SK-N-SH (cell line): ENCODE data around the gene SPINK6. TPM values are rescaled to one million over a fixed set of nuclear protein-coding genes. Genes with fewer than 3 reads are reported as not detected.

Experiments
- CTCF ChIA-PET: fragments of 300-600, 350-600 bp; formaldehyde crosslinking; extraction: SDS; loops from one replicate; lab custom pipeline; 2021; lab: Yijun Ruan, JAX
- POLR2A ChIA-PET: fragments of 350-600 bp; sonication (Branson Sonifier 250); formaldehyde crosslinking; extraction: SDS; loops from one replicate; lab custom pipeline; 2020; ENCODE audit warnings: antibody characterized with exemption, inconsistent platforms; lab: Yijun Ruan, JAX
- DNase-seq: peaks from one replicate; pipeline ENCODE4 v3.0.0; 2012
- H2AFZ ChIP-seq: fragments of 200-600 bp; sonication (generic); 2 replicates; pipeline ENCODE4 v1.8.1; 2016; ENCODE audit warnings: antibody characterized with exemption, mild to moderate bottlenecking, low read depth
- H3F3A ChIP-seq: fragments of 200-600 bp; sonication (generic); replicated peaks from 2 replicates; pipeline ENCODE3; 2016; ENCODE audit warnings: antibody characterized with exemption, mild to moderate bottlenecking; ENCODE audit not compliant: insufficient read depth
- H3K27ac ChIP-seq, 2 experiments: fragments of 200-500 bp in 1 of 2; fragments of 200-600 bp in 1 of 2; sonication (Bioruptor generic) in 1 of 2; sonication (generic), shearing (Covaris generic) in 1 of 2; 2 replicates each; pipeline versions ENCODE4 v1.5.1 to v1.6.1; 2014 to 2016; ENCODE audit warnings: low read depth in 2 of 2, inconsistent platforms in 1 of 2, low read length in 1 of 2, mild to moderate bottlenecking in 1 of 2, mixed read lengths in 1 of 2
- H3K27me3 ChIP-seq: fragments of 200-600 bp; sonication (generic), shearing (Covaris generic); 2 replicates; pipeline ENCODE4 v1.6.1; 2016; ENCODE audit warnings: mixed run types; ENCODE audit not compliant: insufficient read depth
- H3K36me3 ChIP-seq, 2 experiments: fragments of 200-500 bp in 1 of 2; fragments of 200-600 bp in 1 of 2; sonication (Bioruptor generic) in 1 of 2; sonication (generic) in 1 of 2; replicated peaks in 1 of 2; 2 replicates each; pipeline versions ENCODE3 to v1.5.1; 2014 to 2016; ENCODE audit warnings: low read length in 1 of 2, mild to moderate bottlenecking in 1 of 2; ENCODE audit not compliant: insufficient read depth in 2 of 2, control insufficient read depth in 1 of 2
- H3K4me1 ChIP-seq, 2 experiments: fragments of 200-500 bp in 1 of 2; fragments of 200-600 bp in 1 of 2; sonication (Bioruptor generic) in 1 of 2; sonication (generic), shearing (Covaris generic) in 1 of 2; 2 replicates each; pipeline versions ENCODE4 v1.5.1 to v1.6.1; 2014 to 2016; ENCODE audit warnings: low read depth in 1 of 2, low read length in 1 of 2, mixed run types in 1 of 2; ENCODE audit not compliant: insufficient read depth in 2 of 2, control insufficient read depth in 1 of 2
- H3K4me2 ChIP-seq: fragments of 200-600 bp; sonication (generic), shearing (Covaris generic); 2 replicates; pipeline ENCODE4 v1.6.1; 2017; ENCODE audit warnings: mixed run types
- H3K4me3 ChIP-seq, 2 experiments: fragments of 200-500 bp in 1 of 2; fragments of 200-600 bp in 1 of 2; sonication (Bioruptor generic) in 1 of 2; sonication (generic), shearing (Covaris generic) in 1 of 2; 2 replicates each; pipeline versions ENCODE4 v1.5.1 to v1.8.1; 2014 to 2016; ENCODE audit warnings: low read depth in 2 of 2, inconsistent platforms in 1 of 2, low read length in 1 of 2, mild to moderate bottlenecking in 1 of 2, mixed read lengths in 1 of 2, moderate library complexity in 1 of 2
- H3K79me2 ChIP-seq: fragments of 200-600 bp; sonication (generic); 2 replicates; pipeline ENCODE4 v1.8.1; 2017; ENCODE audit warnings: mild to moderate bottlenecking; ENCODE audit not compliant: insufficient read depth
- H3K9ac ChIP-seq: fragments of 200-600 bp; sonication (generic); 2 replicates; pipeline ENCODE4 v1.6.1; 2017; ENCODE audit warnings: mixed run types
- H3K9me2 ChIP-seq: fragments of 200-600 bp; sonication (generic); 2 replicates; pipeline ENCODE4 v1.6.1; 2017; ENCODE audit warnings: mixed run types
- H3K9me3 ChIP-seq: fragments of 200-600 bp; sonication (generic); 2 replicates; pipeline ENCODE4 v1.6.1; 2017; ENCODE audit warnings: mixed run types, mild to moderate bottlenecking, moderate library complexity
- H4K20me1 ChIP-seq: fragments of 200-600 bp; sonication (generic); 2 replicates; pipeline ENCODE4 v1.6.1; 2017; ENCODE audit warnings: mild to moderate bottlenecking, mixed run types; ENCODE audit not compliant: insufficient read depth
- CHD2 ChIP-seq: fragments of 150-350 bp; IDR thresholded peaks from 2 replicates; pipeline ENCODE4 v1.6.1; 2018; ENCODE audit warnings: low read length; ENCODE audit not compliant: partially characterized antibody
- ELF1 ChIP-seq: IDR thresholded peaks from 2 replicates; pipeline ENCODE4 v1.4.0; 2012
- EP300 ChIP-seq, 2 experiments: IDR thresholded peaks; 2 replicates each; pipeline versions ENCODE4 v1.4.0 to v1.6.1; 2012; ENCODE audit warnings: borderline replicate concordance in 1 of 2, low read depth in 1 of 2, low read length in 1 of 2
- EZH2phosphoT487 ChIP-seq: fragments of 200-600 bp; sonication (generic); IDR thresholded peaks from 2 replicates; pipeline ENCODE4 v1.6.1; 2017; ENCODE audit warnings: low read depth, mixed run types, mild to moderate bottlenecking, antibody characterized with exemption, moderate library complexity, borderline replicate concordance
- FOSL2 ChIP-seq: IDR thresholded peaks from 2 replicates; pipeline ENCODE4 v1.4.0; 2012; ENCODE audit warnings: low read depth, mild to moderate bottlenecking, moderate library complexity, borderline replicate concordance
- FOXJ3 ChIP-seq: sonication (generic); formaldehyde crosslinking; IDR thresholded peaks from 2 replicates; pipeline ENCODE4 v1.5.1; 2020; ENCODE audit warnings: mild to moderate bottlenecking, missing genetic modification reagents
- FOXM1 ChIP-seq: IDR thresholded peaks from 2 replicates; pipeline ENCODE4 v1.4.0; 2012; ENCODE audit warnings: low read depth, mild to moderate bottlenecking
- GABPA ChIP-seq: IDR thresholded peaks from 2 replicates; pipeline ENCODE4 v1.4.0; 2012; ENCODE audit warnings: low read depth, mild to moderate bottlenecking
- GATA2 ChIP-seq: sonication (generic); formaldehyde crosslinking; IDR thresholded peaks from 2 replicates; pipeline ENCODE4 v1.5.0; 2020; ENCODE audit warnings: mild to moderate bottlenecking, missing genetic modification reagents
- MEF2A ChIP-seq: IDR thresholded peaks from 2 replicates; pipeline ENCODE4 v1.4.0; 2012; ENCODE audit warnings: low read depth, borderline replicate concordance
- MXI1 ChIP-seq: IDR thresholded peaks from 2 replicates; pipeline ENCODE4 v1.6.1; 2012; ENCODE audit warnings: mild to moderate bottlenecking, low read depth, low read length, improper control_type of control experiment
- NFIC ChIP-seq: IDR thresholded peaks from 2 replicates; pipeline ENCODE4 v1.4.0; 2012; ENCODE audit warnings: borderline replicate concordance
- NRF1 ChIP-seq: IDR thresholded peaks from 2 replicates; pipeline ENCODE4 v1.6.1; 2012; ENCODE audit warnings: low read depth, mild to moderate bottlenecking, low read length
- POLR2AphosphoS5 ChIP-seq: IDR thresholded peaks from 2 replicates; pipeline ENCODE4 v1.6.1; 2012; ENCODE audit warnings: low read depth, low read length
- RAD21 ChIP-seq: IDR thresholded peaks from 2 replicates; pipeline ENCODE4 v1.6.1; 2012; ENCODE audit warnings: mild to moderate bottlenecking, low read length
- RCOR1 ChIP-seq: fragments of 150-350 bp; IDR thresholded peaks from 2 replicates; pipeline ENCODE4 v1.6.1; 2017; ENCODE audit warnings: antibody characterized with exemption, low read length
- SMC3 ChIP-seq: IDR thresholded peaks from 2 replicates; pipeline ENCODE4 v1.6.1; 2012; ENCODE audit warnings: low read depth, low read length, improper control_type of control experiment
- TCF12 ChIP-seq: IDR thresholded peaks from 2 replicates; pipeline ENCODE4 v1.4.0; 2012
- TEAD4 ChIP-seq: IDR thresholded peaks from 2 replicates; pipeline ENCODE4 v1.4.0; 2012; ENCODE audit warnings: mild to moderate bottlenecking, borderline replicate concordance; ENCODE audit not compliant: insufficient read depth
- WGBS: methylation state at CpG from one replicate; pipeline ENCODE4 v1.1.6; 2017; ENCODE audit warnings: low lambda C conversion rate; 5-methylcytosine and 5-hydroxymethylcytosine counted together
- polyA plus RNA-seq, 3 experiments: library from polyadenylated mRNA; depleted of rRNA; stranded (reverse); fragments of >200 nt; gene quantifications; 2 replicates each; pipeline ENCODE4 v1.2.3, GENCODE V29; 2012
- TF ChIP-seq, protein P1 (sequence below): fragments of 150-350 bp; IDR thresholded peaks from 2 replicates; pipeline ENCODE4 v1.6.1; 2017; ENCODE audit warnings: antibody characterized with exemption, low read length, low read depth, borderline replicate concordance
- TF ChIP-seq, protein P2 (sequence below): IDR thresholded peaks from 2 replicates; pipeline ENCODE4 v1.4.0; 2012; ENCODE audit warnings: low read depth, borderline replicate concordance
- TF ChIP-seq, protein P3 (sequence below): IDR thresholded peaks from 2 replicates; pipeline ENCODE4 v1.4.0; 2012; ENCODE audit warnings: low read depth
- TF ChIP-seq, protein P4 (sequence below): IDR thresholded peaks from 2 replicates; pipeline ENCODE4; 2012

Gene SPINK6
- polyA plus RNA-seq, 1 of the 3 experiments (the other 2 are of a cell fraction) = not detected

DNA sequence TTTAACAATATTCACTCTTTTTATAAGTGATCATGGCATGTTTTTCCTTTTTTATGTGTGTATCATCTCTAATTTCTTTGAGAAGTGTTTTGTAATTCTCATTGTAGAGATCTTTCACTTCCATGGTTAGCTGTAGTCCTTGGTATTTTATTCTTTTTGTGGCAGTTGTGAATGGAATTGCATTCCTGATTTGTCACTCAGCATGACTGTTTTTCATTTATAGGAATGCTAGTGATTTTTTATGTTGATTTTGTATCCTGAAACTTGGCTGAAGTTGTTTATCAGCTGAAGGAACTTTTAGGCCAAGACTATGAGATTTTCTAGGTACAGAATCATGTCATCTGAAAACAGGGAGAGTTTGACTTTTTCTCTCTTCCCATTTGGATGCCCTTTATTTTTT, 52.6 kb downstream of the SPINK6 start:
- H3K9ac ChIP-seq = no peak overlapping the region
- H3K4me3 ChIP-seq = no peak overlapping the region
- no peaks in the 10 kb centered on the region for H3K9me2 ChIP-seq
- no peaks in the 10 kb centered on the region for H3K36me3 ChIP-seq
- H3K27ac ChIP-seq = no peak overlapping the region
- no peak overlapping the region for H2AFZ ChIP-seq
- H4K20me1 ChIP-seq = no peaks in the 10 kb centered on the region
- H3K79me2 ChIP-seq = no peaks in the 10 kb centered on the region
- no peak for DNase-seq
- no peaks in the 10 kb centered on the region for H3K9me3 ChIP-seq
- CTCF ChIA-PET = interaction anchor here (0.8 kb wide), 1 partner anchor 32 kb away, joined by 3 read pairs; no protein-coding TSS in a partner anchor
- H3K4me2 ChIP-seq = no peak overlapping the region
- no peaks in the 10 kb centered on the region for H3K4me1 ChIP-seq
- H3K27me3 ChIP-seq = no peaks in the 10 kb centered on the region
- TF ChIP-seq RAD21 = no peak
- no peak for TF ChIP-seq TEAD4
- no peak for TF ChIP-seq EZH2phosphoT487
- TF ChIP-seq MXI1 = no peak
- TF ChIP-seq NRF1 = no peak
- TF ChIP-seq, protein P1, sequence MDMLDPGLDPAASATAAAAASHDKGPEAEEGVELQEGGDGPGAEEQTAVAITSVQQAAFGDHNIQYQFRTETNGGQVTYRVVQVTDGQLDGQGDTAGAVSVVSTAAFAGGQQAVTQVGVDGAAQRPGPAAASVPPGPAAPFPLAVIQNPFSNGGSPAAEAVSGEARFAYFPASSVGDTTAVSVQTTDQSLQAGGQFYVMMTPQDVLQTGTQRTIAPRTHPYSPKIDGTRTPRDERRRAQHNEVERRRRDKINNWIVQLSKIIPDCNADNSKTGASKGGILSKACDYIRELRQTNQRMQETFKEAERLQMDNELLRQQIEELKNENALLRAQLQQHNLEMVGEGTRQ = no peak
- TF ChIP-seq, protein P2, sequence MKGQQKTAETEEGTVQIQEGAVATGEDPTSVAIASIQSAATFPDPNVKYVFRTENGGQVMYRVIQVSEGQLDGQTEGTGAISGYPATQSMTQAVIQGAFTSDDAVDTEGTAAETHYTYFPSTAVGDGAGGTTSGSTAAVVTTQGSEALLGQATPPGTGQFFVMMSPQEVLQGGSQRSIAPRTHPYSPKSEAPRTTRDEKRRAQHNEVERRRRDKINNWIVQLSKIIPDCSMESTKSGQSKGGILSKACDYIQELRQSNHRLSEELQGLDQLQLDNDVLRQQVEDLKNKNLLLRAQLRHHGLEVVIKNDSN = no peak
- no peak for TF ChIP-seq GABPA
- TF ChIP-seq TCF12 = no peak
- no peak for TF ChIP-seq CHD2
- TF ChIP-seq RCOR1 = no peak
- TF ChIP-seq FOXJ3 (CRISPR knock-in tag) = no peak
- no peak for TF ChIP-seq POLR2AphosphoS5
- TF ChIP-seq FOSL2 = no peak
- POLR2A ChIA-PET = no interaction called here
- H3F3A ChIP-seq = no peaks in the 10 kb centered on the region

DNA sequence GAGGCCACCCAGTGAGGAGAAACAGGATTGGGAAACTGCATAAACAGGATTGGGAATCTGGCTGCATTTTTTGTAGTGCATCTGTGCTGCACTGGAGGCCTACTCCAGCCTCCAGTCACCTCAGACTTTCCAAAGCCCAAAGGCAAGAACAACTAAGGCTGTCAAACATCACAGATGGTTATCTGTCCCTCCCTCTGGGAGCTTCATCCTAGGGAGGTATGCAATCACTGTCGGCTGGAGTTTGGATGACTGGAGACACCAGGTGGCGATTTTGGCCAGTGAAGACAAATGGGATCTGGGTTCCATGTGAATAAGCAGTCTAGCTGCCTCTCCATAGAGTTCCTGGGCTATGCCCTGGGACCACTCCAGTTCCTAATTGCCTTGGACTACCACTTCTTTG, 56.4 kb downstream of the SPINK6 start:
- Histone ChIP-seq H3K9ac (no peak overlapping the region), H3F3A (no peaks in the 10 kb centered on the region), H4K20me1 (no peaks in the 10 kb centered on the region), H3K79me2 (no peaks in the 10 kb centered on the region), H3K27ac (no peak overlapping the region), H3K9me3 (no peaks in the 10 kb centered on the region), H3K27me3 (no peaks in the 10 kb centered on the region), H3K4me3 (no peak overlapping the region), H3K4me2 (no peak overlapping the region), H2AFZ (no peak overlapping the region), H3K4me1 (no peaks in the 10 kb centered on the region), H3K36me3 (no peaks in the 10 kb centered on the region), H3K9me2 (no peaks in the 10 kb centered on the region)
- DNase-seq = no peak
- WGBS = 9% methylated on average over 2 of the region's 2 CpGs
- ChIA-PET POLR2A (no interaction called here), CTCF (interaction anchor here (1.2 kb wide), 1 partner anchor 31 kb away, joined by 3 read pairs; no protein-coding TSS in a partner anchor)
- TF ChIP-seq, protein P2 = no peak
- TF ChIP-seq, protein P3, sequence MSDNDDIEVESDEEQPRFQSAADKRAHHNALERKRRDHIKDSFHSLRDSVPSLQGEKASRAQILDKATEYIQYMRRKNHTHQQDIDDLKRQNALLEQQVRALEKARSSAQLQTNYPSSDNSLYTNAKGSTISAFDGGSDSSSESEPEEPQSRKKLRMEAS = no peak
- TF ChIP-seq TEAD4 (no peak), ELF1 (no peak), CHD2 (no peak), NFIC (no peak), FOSL2 (no peak), TCF12 (no peak), GATA2 (CRISPR knock-in tag) (no peak), NRF1 (no peak), FOXM1 (no peak), EP300 (IDR thresholded peaks at IDR 0.05; ENCODE audit: borderline replicate concordance in 1 of 2, low read depth in 1 of 2, low read length in 1 of 2) (no peak), RCOR1 (no peak), FOXJ3 (CRISPR knock-in tag) (no peak), MEF2A (no peak), SMC3 (no peak), EZH2phosphoT487 (no peak)
- TF ChIP-seq, protein P4, sequence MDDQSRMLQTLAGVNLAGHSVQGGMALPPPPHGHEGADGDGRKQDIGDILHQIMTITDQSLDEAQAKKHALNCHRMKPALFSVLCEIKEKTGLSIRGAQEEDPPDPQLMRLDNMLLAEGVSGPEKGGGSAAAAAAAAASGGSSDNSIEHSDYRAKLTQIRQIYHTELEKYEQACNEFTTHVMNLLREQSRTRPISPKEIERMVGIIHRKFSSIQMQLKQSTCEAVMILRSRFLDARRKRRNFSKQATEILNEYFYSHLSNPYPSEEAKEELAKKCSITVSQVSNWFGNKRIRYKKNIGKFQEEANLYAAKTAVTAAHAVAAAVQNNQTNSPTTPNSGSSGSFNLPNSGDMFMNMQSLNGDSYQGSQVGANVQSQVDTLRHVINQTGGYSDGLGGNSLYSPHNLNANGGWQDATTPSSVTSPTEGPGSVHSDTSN = no peak
